ENCODE data around the gene DIPK1C.

- no peak for TF ChIP-seq CTCF (IDR thresholded peaks at IDR 0.05; ENCODE audit: low read depth, low read length, poor library complexity, severe bottlenecking)
- no peak for TF ChIP-seq EZH2phosphoT487 (IDR thresholded peaks at IDR 0.05; ENCODE audit: borderline replicate concordance, low read length)
Observed at GRCh38 chr18:74396171-74397169, 60.6 kb downstream of the DIPK1C start.

All from DOHH2 (cell line).